GM12865 (cell line): ENCODE results near the gene XBP1.

Source experiments
- DNase-seq: peaks from one replicate; pipeline ENCODE4 v3.0.0; 2010; ENCODE audit warnings: low read depth
- H3K4me3 ChIP-seq: 2 replicates; pipeline ENCODE4 v1.5.1; 2011; ENCODE audit warnings: mild to moderate bottlenecking, low read depth, low read length, control low read depth
- TF ChIP-seq, protein P1 (sequence below): IDR thresholded peaks from 2 replicates; pipeline ENCODE4 v1.5.1; 2011; ENCODE audit warnings: low read length, control low read depth, low read depth, inconsistent platforms; ENCODE audit not compliant: insufficient read depth; ENCODE audit errors: missing control alignments

Gene XBP1

DNA sequence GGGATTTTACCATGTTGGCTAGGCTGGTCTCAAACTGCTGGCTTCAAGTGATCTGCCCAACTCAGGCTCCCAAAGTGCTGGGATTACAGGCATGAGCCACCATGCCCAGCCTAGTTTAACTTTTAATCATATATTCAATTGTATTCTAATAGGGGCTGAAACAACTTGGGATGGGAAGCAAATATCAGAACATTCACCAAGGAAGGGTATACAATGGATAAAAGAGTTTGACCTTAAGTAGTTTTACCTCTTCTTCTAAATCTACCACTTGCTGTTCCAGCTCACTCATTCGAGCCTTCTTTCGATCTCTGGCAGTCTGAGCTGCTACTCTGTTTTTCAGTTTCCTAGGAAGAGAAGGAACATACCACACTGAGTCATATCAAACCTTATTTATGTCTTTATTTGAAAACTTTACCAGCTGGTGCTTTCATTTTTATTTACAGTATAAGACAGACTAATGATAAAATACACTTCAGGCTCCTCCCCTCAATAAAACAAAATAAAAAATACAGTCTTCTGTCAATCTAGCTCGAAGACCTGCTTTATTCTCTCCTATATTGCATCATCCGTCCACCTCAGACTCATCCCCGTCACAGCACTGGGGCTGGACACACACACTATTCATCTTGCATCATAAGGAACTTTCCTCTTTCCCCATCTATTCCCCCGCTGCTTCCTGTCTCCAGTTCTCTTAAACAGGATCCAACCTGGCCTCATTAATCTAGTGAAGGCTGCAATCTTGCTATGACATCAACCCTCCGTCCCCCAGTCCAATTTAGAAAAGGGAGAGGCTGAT, 1.4 kb downstream of the XBP1 start:
- TF ChIP-seq, protein P1, sequence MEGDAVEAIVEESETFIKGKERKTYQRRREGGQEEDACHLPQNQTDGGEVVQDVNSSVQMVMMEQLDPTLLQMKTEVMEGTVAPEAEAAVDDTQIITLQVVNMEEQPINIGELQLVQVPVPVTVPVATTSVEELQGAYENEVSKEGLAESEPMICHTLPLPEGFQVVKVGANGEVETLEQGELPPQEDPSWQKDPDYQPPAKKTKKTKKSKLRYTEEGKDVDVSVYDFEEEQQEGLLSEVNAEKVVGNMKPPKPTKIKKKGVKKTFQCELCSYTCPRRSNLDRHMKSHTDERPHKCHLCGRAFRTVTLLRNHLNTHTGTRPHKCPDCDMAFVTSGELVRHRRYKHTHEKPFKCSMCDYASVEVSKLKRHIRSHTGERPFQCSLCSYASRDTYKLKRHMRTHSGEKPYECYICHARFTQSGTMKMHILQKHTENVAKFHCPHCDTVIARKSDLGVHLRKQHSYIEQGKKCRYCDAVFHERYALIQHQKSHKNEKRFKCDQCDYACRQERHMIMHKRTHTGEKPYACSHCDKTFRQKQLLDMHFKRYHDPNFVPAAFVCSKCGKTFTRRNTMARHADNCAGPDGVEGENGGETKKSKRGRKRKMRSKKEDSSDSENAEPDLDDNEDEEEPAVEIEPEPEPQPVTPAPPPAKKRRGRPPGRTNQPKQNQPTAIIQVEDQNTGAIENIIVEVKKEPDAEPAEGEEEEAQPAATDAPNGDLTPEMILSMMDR: no peak
- DNase-seq: peak; percentile 79
- peak overlapping the region; percentile 95 for H3K4me3 ChIP-seq

DNA sequence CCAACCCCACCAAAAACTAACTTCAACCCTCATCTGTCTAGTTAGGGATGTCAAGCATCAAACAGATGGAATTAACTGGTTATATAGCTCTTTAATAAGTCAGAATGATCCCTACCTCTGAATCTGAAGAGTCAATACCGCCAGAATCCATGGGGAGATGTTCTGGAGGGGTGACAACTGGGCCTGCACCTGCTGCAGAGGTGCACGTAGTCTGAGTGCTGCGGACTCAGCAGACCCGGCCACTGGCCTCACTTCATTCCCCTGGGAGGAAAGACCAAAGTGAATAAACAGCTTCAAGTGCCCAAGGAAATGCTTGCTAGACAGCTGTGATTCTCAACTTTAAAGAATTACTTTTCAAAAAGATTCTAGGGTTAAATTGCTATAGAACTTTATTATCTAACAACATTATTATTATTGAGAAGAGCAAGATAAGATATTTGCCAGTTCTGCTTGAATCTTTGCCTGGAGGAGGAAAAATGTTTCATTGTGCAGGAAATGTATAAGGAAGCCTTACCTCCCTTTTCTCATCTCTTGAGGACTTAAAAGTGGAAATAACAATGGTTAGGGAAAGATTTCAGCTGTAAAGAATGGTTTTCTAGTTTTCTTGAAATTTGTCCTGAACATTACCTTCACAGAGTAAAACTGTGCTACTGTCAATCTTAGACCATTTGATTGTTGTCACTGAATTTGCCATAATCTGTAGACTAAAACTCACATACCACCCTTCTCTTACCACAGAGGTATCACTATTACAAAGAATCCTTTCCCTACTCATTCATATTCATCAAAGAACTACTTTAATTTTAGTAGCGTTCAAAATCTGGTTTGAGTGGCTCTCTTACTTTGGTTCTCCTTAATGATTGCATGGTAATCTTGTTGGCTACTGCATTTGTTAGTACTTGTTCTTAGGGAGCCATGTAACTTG, 4.2 kb downstream of the XBP1 start:
- H3K4me3 ChIP-seq: peak overlapping the region; percentile 95
- no peak for DNase-seq
- TF ChIP-seq, protein P1: no peak

GRCh38 chr22:28795071-28795693, 5.2 kb downstream of the XBP1 start:
- no peak for DNase-seq
- TF ChIP-seq, protein P1: no peak
- no peak overlapping the region for H3K4me3 ChIP-seq

GRCh38 chr22:28793976-28794584, 6.3 kb downstream of the XBP1 start:
- TF ChIP-seq, protein P1: no peak

DNA sequence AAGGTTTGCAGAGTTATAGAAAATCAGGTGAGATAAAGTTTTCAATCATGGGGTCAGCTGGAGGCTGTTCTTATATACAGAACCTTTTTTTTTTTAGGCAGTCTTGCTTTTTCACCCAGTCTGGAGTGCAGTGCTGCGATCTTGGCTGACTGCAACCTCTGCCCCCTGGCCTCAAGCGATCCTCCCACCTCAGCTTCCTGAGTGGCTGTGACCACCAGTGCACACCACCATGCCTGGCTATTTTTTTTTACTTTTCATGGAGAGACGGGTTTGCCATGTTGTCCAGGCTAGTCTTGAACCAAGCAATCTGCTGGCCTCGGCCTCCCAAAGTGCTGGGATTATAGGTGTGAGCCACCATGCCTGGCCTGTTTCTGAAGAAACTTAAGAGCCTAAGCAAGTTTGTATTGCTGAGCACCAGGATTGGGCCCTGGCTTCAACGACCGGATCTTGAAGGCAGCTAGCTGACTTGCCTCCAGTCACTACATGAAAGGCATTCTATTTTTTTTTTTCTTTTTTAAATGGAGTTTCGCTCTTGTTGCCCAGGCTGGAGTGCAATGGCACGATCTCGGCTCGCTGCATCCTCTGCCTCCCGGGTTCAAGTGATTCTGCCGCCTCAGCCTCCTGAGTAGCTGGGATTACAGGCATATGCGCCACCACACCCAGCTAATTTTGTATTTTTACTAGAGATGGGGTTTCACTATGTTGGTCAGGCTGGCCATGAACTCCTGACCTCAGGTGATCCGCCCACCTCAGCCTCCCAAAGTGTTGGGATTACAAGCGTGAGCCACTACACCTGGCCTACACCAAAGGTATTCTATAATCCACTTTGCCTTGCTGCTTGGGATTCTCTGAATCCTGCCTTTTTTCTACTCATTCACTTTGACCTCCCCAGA, 7.6 kb downstream of the XBP1 start:
- peak overlapping the region; percentile 20; the same call in 1 of the 2 replicates for H3K4me3 ChIP-seq
- DNase-seq: peak; percentile 80
- TF ChIP-seq, protein P1: no peak

More at GRCh38 chr22:28793976-28794584, 6.3 kb downstream of the XBP1 start:
- H3K4me3 ChIP-seq: no peak overlapping the region
- DNase-seq: no peak
